HepG2 (cell line): Measurements from ENCODE around the gene ANO1. TPM values are rescaled to one million over a fixed set of nuclear protein-coding genes. Genes with fewer than 3 reads are reported as not detected.

Source experiments
- ATAC-seq: fragments of 200-7000 bp; cut with Tn5 transposase; 3 replicates; pipeline ENCODE4 v1.9.1; 2020; ENCODE audit warnings: mild to moderate bottlenecking, moderate library complexity
- BruUV-seq: library from RNA; stranded (reverse); fragments of 400-500 nt; replicated peaks from 2 replicates; lab custom pipeline; 2021; lab: Mats Ljungman, UMichigan
- CTCF ChIA-PET: fragments of 300-600 bp; formaldehyde crosslinking; extraction: SDS; loops from one replicate; lab custom pipeline; 2021; ENCODE audit warnings: low total read pairs, inconsistent platforms, low intra/inter-chr PET ratio; lab: Yijun Ruan, JAX
- POLR2A ChIA-PET: fragments of 350-600 bp; sonication (Branson Sonifier 250); formaldehyde crosslinking; loops from one replicate; lab custom pipeline; 2020; ENCODE audit warnings: antibody characterized with exemption, inconsistent platforms; lab: Yijun Ruan, JAX
- DNase-seq: peaks from one replicate; pipeline ENCODE4 v3.0.0-alpha.2; 2015; ENCODE audit warnings: low spot score
- FAIRE-seq: peaks from 3 replicates; lab custom pipeline; 2011; peaks lifted over from hg19 to GRCh38; lab: Jason Lieb, UNC
- H2AFZ ChIP-seq: one replicate; pipeline ENCODE4 v1.6.1; 2011; ENCODE audit warnings: low read length, inconsistent platforms
- H3K27ac ChIP-seq: fragments of 300-600 bp; 3 replicates; pipeline ENCODE4 v1.8.0; 2011; ENCODE audit warnings: mixed run types, mild to moderate bottlenecking, mixed read lengths, low read length, inconsistent platforms; ENCODE audit not compliant: insufficient read depth; ENCODE audit errors: extremely low read length
- H3K27me3 ChIP-seq, 2 experiments: fragments of 200-600 bp in 1 of 2; 2 replicates in 1 of 2; 3 replicates in 1 of 2; pipeline versions ENCODE4 v1.6.0 to v1.8.0; 2011; ENCODE audit warnings: low read length in 2 of 2, mild to moderate bottlenecking in 2 of 2, moderate library complexity in 2 of 2, inconsistent platforms in 1 of 2; ENCODE audit not compliant: insufficient read depth in 2 of 2, control insufficient read depth in 1 of 2
- H3K36me3 ChIP-seq, 2 experiments: fragments of 200-600 bp in 1 of 2; replicated peaks in 1 of 2; 2 replicates in 1 of 2; 3 replicates in 1 of 2; pipeline versions ENCODE4 v1.5.1 to v1.8.0; 2011; ENCODE audit warnings: low read length in 2 of 2, inconsistent platforms in 1 of 2; ENCODE audit not compliant: insufficient read depth in 2 of 2, control insufficient read depth in 1 of 2
- H3K4me1 ChIP-seq: 2 replicates; pipeline ENCODE4 v1.5.1; 2012; ENCODE audit warnings: low read length, inconsistent platforms; ENCODE audit not compliant: insufficient read depth
- H3K4me2 ChIP-seq: 2 replicates; pipeline ENCODE4 v1.6.0; 2011; ENCODE audit warnings: low read depth, low read length, inconsistent platforms
- H3K4me3 ChIP-seq, 3 experiments: fragments of 200-600 bp in 1 of 3; sonication (generic), shearing (Covaris generic) in 1 of 3; replicated peaks in 1 of 3; 2 replicates each; pipeline ENCODE4 v1.5.1; 2011 to 2016; ENCODE audit warnings: low read length in 3 of 3, inconsistent platforms in 2 of 3, low read depth in 2 of 3, mild to moderate bottlenecking in 2 of 3, control low read depth in 1 of 3, mixed read lengths in 1 of 3; ENCODE audit not compliant: insufficient read depth in 1 of 3
- H3K79me2 ChIP-seq: one replicate; pipeline ENCODE4 v1.6.1; 2011; ENCODE audit warnings: low read length, inconsistent platforms; ENCODE audit not compliant: insufficient read depth
- H3K9ac ChIP-seq: 2 replicates; pipeline ENCODE4 v1.6.0; 2011; ENCODE audit warnings: mild to moderate bottlenecking, low read depth, low read length, inconsistent platforms; ENCODE audit not compliant: insufficient read depth
- H3K9me3 ChIP-seq: 2 replicates; pipeline ENCODE4 v1.5.1; 2012; ENCODE audit warnings: mild to moderate bottlenecking, low read length
- H4K20me1 ChIP-seq: 2 replicates; pipeline ENCODE4 v1.6.0; 2011; ENCODE audit warnings: inconsistent platforms, mild to moderate bottlenecking, low read length, moderate library complexity; ENCODE audit not compliant: insufficient read depth
- ATF7 ChIP-seq, 2 experiments: fragments of 450-650 bp in 1 of 2; sonication (generic) in 1 of 2; formaldehyde crosslinking in 1 of 2; IDR thresholded peaks; 2 replicates each; pipeline versions ENCODE4 v1.4.0 to v1.6.1; 2016 to 2020; ENCODE audit warnings: antibody characterized with exemption in 1 of 2, mild to moderate bottlenecking in 1 of 2, missing genetic modification reagents in 1 of 2
- CCDC6 ChIP-seq: sonication (generic); formaldehyde crosslinking; IDR thresholded peaks from 2 replicates; pipeline ENCODE4 v1.8.1; 2022; ENCODE audit warnings: mild to moderate bottlenecking, missing genetic modification reagents, moderate library complexity
- CHD4 ChIP-seq: fragments of 200-600 bp; sonication (generic); IDR thresholded peaks from 2 replicates; pipeline ENCODE4 v1.7.0; 2017; ENCODE audit warnings: mild to moderate bottlenecking, low read length, borderline replicate concordance
- E2F1 ChIP-seq: sonication (generic); formaldehyde crosslinking; IDR thresholded peaks from 2 replicates; pipeline ENCODE4 v1.5.0; 2020; ENCODE audit warnings: missing genetic modification reagents
- GMEB2 ChIP-seq: IDR thresholded peaks from 2 replicates; pipeline ENCODE4 v1.6.1; 2016; ENCODE audit warnings: missing biosample characterization, missing genetic modification reagents, low read depth
- HMG20A ChIP-seq: IDR thresholded peaks from 2 replicates; pipeline ENCODE4 v1.6.1; 2016; ENCODE audit warnings: borderline replicate concordance
- JDP2 ChIP-seq: sonication (generic); formaldehyde crosslinking; IDR thresholded peaks from 2 replicates; pipeline ENCODE4 v1.8.1; 2022; ENCODE audit warnings: missing genetic modification reagents, borderline replicate concordance
- MIXL1 ChIP-seq: IDR thresholded peaks from 2 replicates; pipeline ENCODE4 v1.6.1; 2016
- MLX ChIP-seq: IDR thresholded peaks from 2 replicates; pipeline ENCODE4 v1.6.1; 2016
- NR1H2 ChIP-seq: sonication (generic); formaldehyde crosslinking; IDR thresholded peaks from 2 replicates; pipeline ENCODE4 v1.8.1; 2022; ENCODE audit warnings: low read depth, missing genetic modification reagents, borderline replicate concordance
- PBX3 ChIP-seq: sonication (generic); formaldehyde crosslinking; IDR thresholded peaks from 2 replicates; pipeline ENCODE4 v1.8.1; 2023; ENCODE audit warnings: missing genetic modification reagents, inconsistent platforms, borderline replicate concordance
- PHF20 ChIP-seq: sonication (generic); formaldehyde crosslinking; IDR thresholded peaks from 2 replicates; pipeline ENCODE4 v1.5.0; 2020; ENCODE audit warnings: mild to moderate bottlenecking, missing genetic modification reagents
- ZBTB44 ChIP-seq: sonication (generic); formaldehyde crosslinking; IDR thresholded peaks from 2 replicates; pipeline ENCODE4 v1.4.0; 2020; ENCODE audit warnings: missing genetic modification reagents
- ZNF350 ChIP-seq: sonication (generic); formaldehyde crosslinking; IDR thresholded peaks from 2 replicates; pipeline ENCODE4 v1.4.0; 2020; ENCODE audit warnings: mild to moderate bottlenecking, low read depth, missing genetic modification reagents, borderline replicate concordance
- ZNF550 ChIP-seq: sonication (generic); formaldehyde crosslinking; IDR thresholded peaks from 2 replicates; pipeline ENCODE4 v1.4.0; 2020; ENCODE audit warnings: mild to moderate bottlenecking, missing genetic modification reagents, borderline replicate concordance
- ZNF556 ChIP-seq: sonication (generic); formaldehyde crosslinking; IDR thresholded peaks from 2 replicates; pipeline ENCODE4 v1.4.0; 2020; ENCODE audit warnings: mild to moderate bottlenecking, missing genetic modification reagents, borderline replicate concordance
- WGBS: methylation state at CpG from one replicate; pipeline ENCODE4 v1.1.6; 2017; ENCODE audit warnings: low lambda C conversion rate; 5-methylcytosine and 5-hydroxymethylcytosine counted together
- in situ Hi-C: cut with HindIII; loops from 2 replicates; pipeline ENCODE4 v1.10.0; 2017; ENCODE audit warnings: low pct_unique_long_range_greater_than_20kb; ENCODE audit not compliant: extremely low pct_ligation_motif_present
- intact Hi-C: fragments of 100-400 bp; cut with micrococcal nuclease; formaldehyde crosslinking; loops from one replicate; pipeline ENCODE4 v1.10.0; 2022; ENCODE audit not compliant: unreplicated experiment
- polyA plus RNA-seq, 8 experiments: library from polyadenylated mRNA; depleted of rRNA in 3 of 8; stranded (reverse) in 7 of 8; unstranded in 1 of 8; fragments of >200 nt; fragmentation: Illumina TruSeq in 4 of 8; extraction: Trizol in 4 of 8; gene quantifications; 2 replicates each; pipeline versions ENCODE4 v1.2.1 to v1.2.3, GENCODE V29; 2011 to 2016; ENCODE audit warnings: low read depth in 4 of 8, missing spikeins in 1 of 8, mixed read lengths in 1 of 8; ENCODE audit not compliant: insufficient read depth in 1 of 8
- total RNA-seq, 5 experiments: library from RNA; depleted of rRNA; stranded (reverse); fragments of >200 nt; fragmentation: Illumina TruSeq; extraction: Trizol; gene quantifications; 2 replicates each; pipeline ENCODE4 v1.2.3, GENCODE V29; 2016; ENCODE audit warnings: low read depth in 1 of 5

Gene ANO1
- total and polyA plus RNA-seq, 2 of the 13 experiments (the other 11 are each of a cell fraction or from before 2014, with no cell fraction given): not detected

GRCh38 chr11:70036971-70037882 is 40.9 kb upstream of the ANO1 start:
- Histone ChIP-seq H3K79me2 (no peaks in the 10 kb centered on the region), H4K20me1 (no peaks in the 10 kb centered on the region), H3K4me3 (no peak overlapping the region), H3K36me3 (no peaks in the 10 kb centered on the region), H2AFZ (no peak overlapping the region), H3K27ac (no peak overlapping the region), H3K4me1 (no peaks in the 10 kb centered on the region), H3K4me2 (no peak overlapping the region), H3K27me3 (peaks cover 7 to 62% of the 10 kb centered on the region in 2 experiments), H3K9ac (no peak overlapping the region), H3K9me3 (peaks cover 19% of the 10 kb centered on the region; the same call in 1 of the 2 replicates)
- 23% methylated on average over 11 of the region's 12 CpGs for WGBS
- DNase-seq: no peak
- ChIA-PET CTCF (no interaction called here), POLR2A (no interaction called here)
- in situ Hi-C loops: no loop called here
- intact Hi-C loops: no loop called here
- BruUV-seq: no TSS peak
- FAIRE-seq: no peak
- TF ChIP-seq CHD4: no peak
- TF ChIP-seq ZNF550 (CRISPR knock-in tag): no peak
- TF ChIP-seq MIXL1 (CRISPR knock-in tag): no peak
- TF ChIP-seq GMEB2 (CRISPR knock-in tag): no peak
- no peak for TF ChIP-seq ATF7 (IDR thresholded peaks at IDR 0.05)
- TF ChIP-seq ATF7 (CRISPR knock-in tag; IDR thresholded peaks at IDR 0.05): no peak
- no peak for TF ChIP-seq JDP2 (CRISPR knock-in tag)
- TF ChIP-seq NR1H2 (CRISPR knock-in tag): no peak
- TF ChIP-seq ZNF350 (CRISPR knock-in tag): no peak
- TF ChIP-seq PBX3 (CRISPR knock-in tag): no peak
- no peak for TF ChIP-seq MLX (CRISPR knock-in tag)
- no peak for TF ChIP-seq CCDC6
- TF ChIP-seq ZNF556 (CRISPR knock-in tag): no peak
- TF ChIP-seq ZBTB44 (CRISPR knock-in tag): no peak
- TF ChIP-seq PHF20 (CRISPR knock-in tag): no peak
- no peak for TF ChIP-seq HMG20A (CRISPR knock-in tag)
- no peak for TF ChIP-seq E2F1 (CRISPR knock-in tag)
- no peak for ATAC-seq
